ENCODE data around the gene KDM3B. TPM values are rescaled to one million over a fixed set of nuclear protein-coding genes. Genes with fewer than 3 reads are reported as not detected.

The KDM3B gene
- total RNA-seq, 4 donors from 2014 or later, result 21.8 to 96.4 (median 51.5) TPM

GRCh38 chr5:138464388-138465260 lies 112.1 kb downstream of the KDM3B start:
- TF ChIP-seq CTCF (IDR thresholded peaks at IDR 0.05), result peak in 1 of 4 experiments; percentile 33
- TF ChIP-seq POLR2A (IDR thresholded peaks at IDR 0.05), result peak in 1 of 2 donors; percentile 56

GRCh38 chr5:138465261-138466124 lies 113.0 kb downstream of the KDM3B start, which contains the start of gene EGR1:
Gene EGR1, plus strand, starts transcription at chr5:138465479. Its CDS starts 283 bp downstream, at chr5:138465762.
- Histone ChIP-seq H3K27me3 (no peaks in the 10 kb centered on the region), H3K36me3 (no peaks in the 10 kb centered on the region), H3K9me3 (no peaks in the 10 kb centered on the region), H3K4me3 (peak within 1 kb of the TSS; percentile 69 to 75), H3K4me1 (peaks cover 0 to 8% of the 10 kb centered on the region in 2 donors), H3K27ac (peak within 1 kb of the TSS; percentile 95 to 99)
- TF ChIP-seq CTCF (IDR thresholded peaks at IDR 0.05) (no peak), POLR2A (IDR thresholded peaks at IDR 0.05) (peak; percentile 85 to 97)
- peak; percentile 95 to 97 for DNase-seq
- intact Hi-C loops (cut with DNase I; ENCODE audit: low total_unique reads), result no loop called here

More at GRCh38 chr5:138464388-138465260, 112.1 kb downstream of the KDM3B start:
- Histone ChIP-seq H3K9me3 (no peaks in the 10 kb centered on the region), H3K27ac (peak overlapping the region; percentile 95 to 99), H3K36me3 (no peaks in the 10 kb centered on the region), H3K4me3 (peak overlapping the region; percentile 69 to 75), H3K4me1 (peaks cover 0 to 8% of the 10 kb centered on the region in 2 donors), H3K27me3 (no peaks in the 10 kb centered on the region)
- peak; percentile 96 to 99 for DNase-seq
- intact Hi-C loops (cut with DNase I; ENCODE audit: low total_unique reads), result loop anchor here (5.0 kb wide), 1 partner anchor 38 kb away; no protein-coding TSS in a partner anchor

- H3K27ac ChIP-seq, result peak overlapping the region; percentile 4 to 99
Measured at GRCh38 chr5:138466125-138466899, 113.8 kb downstream of the KDM3B start.

More at GRCh38 chr5:138466125-138466899, 113.8 kb downstream of the KDM3B start:
- intact Hi-C loops (cut with DNase I; ENCODE audit: low total_unique reads), result no loop called here
- DNase-seq, result peak in 1 of 2 donors; percentile 44
- no peaks in the 10 kb centered on the region for H3K36me3 ChIP-seq
- H3K27me3 ChIP-seq, result no peaks in the 10 kb centered on the region
- peak overlapping the region; percentile 69 to 75 for H3K4me3 ChIP-seq
- no peaks in the 10 kb centered on the region for H3K9me3 ChIP-seq
- peaks cover 0 to 8% of the 10 kb centered on the region in 2 donors for H3K4me1 ChIP-seq
- TF ChIP-seq POLR2A (IDR thresholded peaks at IDR 0.05), result no peak
- no peak for TF ChIP-seq CTCF (IDR thresholded peaks at IDR 0.05)

Measured in uterus (tissue), 4 donors.